Smooth muscle cell (in vitro differentiated cells): ENCODE results near the gene ESYT3. TPM values are rescaled to one million over a fixed set of nuclear protein-coding genes. Genes with fewer than 3 reads are reported as not detected.
"Not testable (repeated sequence)": the region's sequence is repeated elsewhere in the genome, so short reads cannot be mapped to it uniquely, and the experiment has no call there.

Experiments
- DNase-seq: peaks from one replicate; lab custom pipeline; 2025; ENCODE audit not compliant: unreplicated experiment; lab: John Stamatoyannopoulos, UW
- H2AFZ ChIP-seq: fragments of 200-600 bp; sonication (generic); 2 replicates; pipeline ENCODE4 v1.6.0; 2016; ENCODE audit warnings: antibody characterized with exemption, low read depth, mild to moderate bottlenecking
- H3F3A ChIP-seq: fragments of 200-600 bp; sonication (generic); 2 replicates; pipeline ENCODE4 v1.6.0; 2017; ENCODE audit warnings: antibody characterized with exemption, low read depth
- H3K27ac ChIP-seq: fragments of 200-600 bp; sonication (generic); 2 replicates; pipeline ENCODE4 v1.5.1; 2016; ENCODE audit warnings: low read depth, mild to moderate bottlenecking
- H3K27me3 ChIP-seq: fragments of 200-600 bp; sonication (generic); 2 replicates; pipeline ENCODE4 v1.6.1; 2016; ENCODE audit warnings: low read depth, mild to moderate bottlenecking
- H3K36me3 ChIP-seq: fragments of 200-600 bp; sonication (generic); 2 replicates; pipeline ENCODE4 v1.5.1; 2016; ENCODE audit warnings: low read depth
- H3K4me1 ChIP-seq: fragments of 200-600 bp; sonication (generic); 2 replicates; pipeline ENCODE4 v1.5.1; 2016; ENCODE audit warnings: low read depth
- H3K4me2 ChIP-seq: fragments of 200-600 bp; sonication (generic); 2 replicates; pipeline ENCODE4 v1.6.0; 2016; ENCODE audit warnings: mild to moderate bottlenecking
- H3K4me3 ChIP-seq: fragments of 200-600 bp; sonication (generic); 2 replicates; pipeline ENCODE4 v1.5.1; 2016; ENCODE audit warnings: mild to moderate bottlenecking
- H3K79me2 ChIP-seq: fragments of 200-600 bp; sonication (generic); 2 replicates; pipeline ENCODE4 v1.6.0; 2016; ENCODE audit warnings: low read depth, mild to moderate bottlenecking
- H3K9ac ChIP-seq: fragments of 200-600 bp; sonication (generic); 2 replicates; pipeline ENCODE4 v1.6.0; 2016; ENCODE audit warnings: low read depth
- H3K9me3 ChIP-seq: fragments of 200-600 bp; sonication (generic); replicated peaks from 2 replicates; pipeline ENCODE4 v1.5.1; 2016; ENCODE audit warnings: low read depth
- H4K20me1 ChIP-seq: fragments of 200-600 bp; sonication (generic); 2 replicates; pipeline ENCODE4 v1.6.0; 2016; ENCODE audit warnings: low read depth
- CTCF ChIP-seq: fragments of 200-600 bp; sonication (generic); IDR thresholded peaks from 2 replicates; pipeline ENCODE4 v1.5.1; 2017; ENCODE audit warnings: borderline replicate concordance, mild to moderate bottlenecking, antibody characterized with exemption; ENCODE audit not compliant: insufficient read depth, poor library complexity, severe bottlenecking
- WGBS: methylation state at CpG from one replicate; pipeline ENCODE4 v1.1.7; 2016; ENCODE audit warnings: low lambda C conversion rate; 5-methylcytosine and 5-hydroxymethylcytosine counted together
- polyA plus RNA-seq: library from polyadenylated mRNA; unstranded; fragments of >200 nt; fragmentation: Nextera tagmentation; extraction: Ambion mirVana; gene quantifications from 2 replicates; pipeline ENCODE4 v1.2.1, GENCODE V29; 2016
- total RNA-seq: library from RNA; depleted of rRNA; stranded (reverse); fragments of >200 nt; gene quantifications from 2 replicates; pipeline ENCODE4 v1.2.3, GENCODE V29; 2014

The ESYT3 gene
- total and polyA plus RNA-seq, 2 experiments from 2014 or later, result 1.2 to 5.5 TPM

GRCh38 chr3:138450181-138450580 lies 15.8 kb downstream of the ESYT3 start:
- WGBS, result 96% methylated on average over 7 of the region's 7 CpGs
- Histone ChIP-seq H3K9ac (no peak overlapping the region), H3K36me3 (no peaks in the 10 kb centered on the region), H3K27ac (no peak overlapping the region), H3K9me3 (no peaks in the 10 kb centered on the region), H4K20me1 (no peaks in the 10 kb centered on the region), H2AFZ (no peak overlapping the region), H3K79me2 (no peaks in the 10 kb centered on the region), H3K4me2 (no peak overlapping the region), H3K4me3 (no peak overlapping the region), H3F3A (no peaks in the 10 kb centered on the region), H3K4me1 (no peaks in the 10 kb centered on the region), H3K27me3 (no peaks in the 10 kb centered on the region)
- TF ChIP-seq CTCF, result no peak
- no peak for DNase-seq

- Histone ChIP-seq H3K27ac (no peak overlapping the region), H3K36me3 (no peaks in the 10 kb centered on the region), H3F3A (no peaks in the 10 kb centered on the region), H3K4me1 (no peaks in the 10 kb centered on the region), H3K9ac (no peak overlapping the region), H3K9me3 (no peaks in the 10 kb centered on the region), H2AFZ (no peak overlapping the region), H3K4me2 (no peak overlapping the region), H3K79me2 (no peaks in the 10 kb centered on the region), H3K27me3 (no peaks in the 10 kb centered on the region), H4K20me1 (no peaks in the 10 kb centered on the region), H3K4me3 (no peak overlapping the region)
- TF ChIP-seq CTCF, result no peak
- no peak for DNase-seq
- 87% methylated on average over 6 of the region's 6 CpGs for WGBS
These were observed 16.4 kb downstream of the ESYT3 start for GRCh38 chr3:138450704-138451424.

GRCh38 chr3:138451595-138452162 lies 17.3 kb downstream of the ESYT3 start:
- H3K79me2 ChIP-seq, result no peaks in the 10 kb centered on the region
- H2AFZ ChIP-seq, result no peak overlapping the region
- WGBS, result 92% methylated on average over 43 of the region's 43 CpGs
- H3K9ac ChIP-seq, result no peak overlapping the region
- H3F3A ChIP-seq, result no peaks in the 10 kb centered on the region
- no peak overlapping the region for H3K27ac ChIP-seq
- H3K27me3 ChIP-seq, result no peaks in the 10 kb centered on the region
- no peaks in the 10 kb centered on the region for H3K9me3 ChIP-seq
- no peaks in the 10 kb centered on the region for H3K4me1 ChIP-seq
- no peaks in the 10 kb centered on the region for H3K36me3 ChIP-seq
- no peaks in the 10 kb centered on the region for H4K20me1 ChIP-seq
- no peak overlapping the region for H3K4me3 ChIP-seq
- H3K4me2 ChIP-seq, result no peak overlapping the region
- no peak for DNase-seq
- no peak for TF ChIP-seq CTCF

- Histone ChIP-seq H3K4me2 (no peak overlapping the region), H3F3A (no peaks in the 10 kb centered on the region), H3K9me3 (no peaks in the 10 kb centered on the region), H3K27ac (no peak overlapping the region), H3K4me3 (no peak overlapping the region), H3K27me3 (no peaks in the 10 kb centered on the region), H3K79me2 (no peaks in the 10 kb centered on the region), H3K9ac (no peak overlapping the region), H2AFZ (no peak overlapping the region), H4K20me1 (no peaks in the 10 kb centered on the region), H3K36me3 (no peaks in the 10 kb centered on the region), H3K4me1 (no peaks in the 10 kb centered on the region)
- no peak for TF ChIP-seq CTCF
- 75% methylated on average over 6 of the region's 6 CpGs for WGBS
- DNase-seq, result no peak
These were observed 18.0 kb downstream of the ESYT3 start for GRCh38 chr3:138452436-138452835.

GRCh38 chr3:138453940-138454339 lies 19.5 kb downstream of the ESYT3 start:
- not testable (repeated sequence) for H3K27ac ChIP-seq, H3K9ac ChIP-seq, H3K9me3 ChIP-seq, H3K4me2 ChIP-seq, H2AFZ ChIP-seq, DNase-seq, H3K36me3 ChIP-seq, H4K20me1 ChIP-seq, H3K27me3 ChIP-seq, H3F3A ChIP-seq, H3K79me2 ChIP-seq, H3K4me3 ChIP-seq, H3K4me1 ChIP-seq
- WGBS, result 93% methylated on average over 8 of the region's 8 CpGs
